DND-41 (cell line): ENCODE data around the gene SPNS3.

ENCODE experiments used
- ATAC-seq: fragments of 200-7000 bp; cut with Tn5 transposase; 3 replicates; pipeline ENCODE4 v1.9.1; 2021; ENCODE audit warnings: low read depth; ENCODE audit not compliant: insufficient read depth
- DNase-seq: peaks from one replicate; pipeline ENCODE4 v3.0.0-alpha.2; 2020
- H2AFZ ChIP-seq: 2 replicates; pipeline ENCODE4 v1.6.0; 2012; ENCODE audit warnings: low read depth, low read length
- H3K27ac ChIP-seq: 2 replicates; pipeline ENCODE4 v1.5.1; 2012; ENCODE audit warnings: low read length, inconsistent platforms
- H3K27me3 ChIP-seq: fragments of 200-600 bp; sonication (generic); 2 replicates; pipeline ENCODE4 v1.6.0; 2012; ENCODE audit warnings: low read length, mild to moderate bottlenecking, inconsistent platforms; ENCODE audit not compliant: insufficient read depth, poor library complexity
- H3K36me3 ChIP-seq: 2 replicates; pipeline ENCODE4 v1.5.1; 2012; ENCODE audit warnings: low read length, inconsistent platforms; ENCODE audit not compliant: insufficient read depth
- H3K4me1 ChIP-seq: 2 replicates; pipeline ENCODE4 v1.5.1; 2012; ENCODE audit warnings: mild to moderate bottlenecking, low read length; ENCODE audit not compliant: insufficient read depth
- H3K4me2 ChIP-seq: 2 replicates; pipeline ENCODE4 v1.6.0; 2012; ENCODE audit warnings: mild to moderate bottlenecking, moderate library complexity, low read length, inconsistent platforms; ENCODE audit not compliant: insufficient read depth
- H3K4me3 ChIP-seq, 2 experiments: fragments of 200-600 bp in 1 of 2; shearing (Covaris generic) in 1 of 2; 2 replicates each; pipeline ENCODE4 v1.5.1; 2012 to 2016; ENCODE audit warnings: inconsistent platforms in 2 of 2, low read length in 2 of 2, mild to moderate bottlenecking in 2 of 2, low read depth in 1 of 2, moderate library complexity in 1 of 2
- H3K79me2 ChIP-seq: 2 replicates; pipeline ENCODE4 v1.6.0; 2012; ENCODE audit warnings: low read length, inconsistent platforms; ENCODE audit not compliant: insufficient read depth
- H3K9ac ChIP-seq: 2 replicates; pipeline ENCODE4 v1.6.0; 2012; ENCODE audit warnings: low read depth, mild to moderate bottlenecking, inconsistent platforms, low read length, moderate library complexity
- H3K9me3 ChIP-seq: 2 replicates; pipeline ENCODE4 v1.5.1; 2012; ENCODE audit warnings: low read length, moderate library complexity, mild to moderate bottlenecking, inconsistent platforms; ENCODE audit not compliant: insufficient read depth, severe bottlenecking
- H4K20me1 ChIP-seq: 2 replicates; pipeline ENCODE4 v1.6.0; 2012; ENCODE audit warnings: low read length; ENCODE audit not compliant: insufficient read depth
- CTCF ChIP-seq: IDR thresholded peaks from 2 replicates; pipeline ENCODE4 v1.5.1; 2012; ENCODE audit warnings: borderline replicate concordance, low read length, moderate library complexity, mild to moderate bottlenecking; ENCODE audit not compliant: poor library complexity, severe bottlenecking; ENCODE audit errors: extremely low read depth
- EZH2 ChIP-seq: IDR thresholded peaks from 3 replicates; pipeline ENCODE4 v1.6.1; 2012; ENCODE audit warnings: borderline replicate concordance, low read depth, mild to moderate bottlenecking, moderate library complexity, low read length, inconsistent platforms; ENCODE audit not compliant: severe bottlenecking

Gene SPNS3

DNA sequence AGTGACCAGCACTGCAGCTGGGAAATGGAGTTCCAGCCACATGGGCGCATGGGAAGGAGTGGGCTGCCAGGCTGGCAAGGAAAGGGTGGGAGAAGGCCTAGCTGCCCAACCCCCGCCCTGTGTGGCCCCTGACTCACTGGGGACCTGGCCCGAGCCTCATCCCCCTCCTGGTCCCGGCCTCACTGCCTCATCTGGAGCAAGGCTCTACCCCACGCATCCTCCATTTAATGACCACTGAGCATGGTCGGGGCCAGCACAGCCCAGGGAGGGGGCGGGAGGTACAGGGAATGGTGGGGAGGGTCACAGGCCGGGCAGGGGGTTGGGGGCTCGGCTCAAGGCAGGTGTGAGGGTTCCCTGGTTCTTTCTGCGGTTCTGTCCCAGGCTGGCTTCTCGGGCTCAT, 81.0 kb downstream of the SPNS3 start:
- Histone ChIP-seq H3K79me2 (no peaks in the 10 kb centered on the region), H3K4me1 (no peaks in the 10 kb centered on the region), H3K4me2 (no peak overlapping the region), H3K27me3 (no peaks in the 10 kb centered on the region), H3K36me3 (no peaks in the 10 kb centered on the region), H3K4me3 (no peak overlapping the region), H3K9me3 (no peaks in the 10 kb centered on the region), H3K9ac (no peak overlapping the region), H2AFZ (no peak overlapping the region), H4K20me1 (peaks cover 3% of the 10 kb centered on the region; the same call in 1 of the 2 replicates), H3K27ac (no peak overlapping the region)
- DNase-seq (no peak), ATAC-seq (no peak)
- TF ChIP-seq CTCF (no peak), EZH2 (no peak)

DNA sequence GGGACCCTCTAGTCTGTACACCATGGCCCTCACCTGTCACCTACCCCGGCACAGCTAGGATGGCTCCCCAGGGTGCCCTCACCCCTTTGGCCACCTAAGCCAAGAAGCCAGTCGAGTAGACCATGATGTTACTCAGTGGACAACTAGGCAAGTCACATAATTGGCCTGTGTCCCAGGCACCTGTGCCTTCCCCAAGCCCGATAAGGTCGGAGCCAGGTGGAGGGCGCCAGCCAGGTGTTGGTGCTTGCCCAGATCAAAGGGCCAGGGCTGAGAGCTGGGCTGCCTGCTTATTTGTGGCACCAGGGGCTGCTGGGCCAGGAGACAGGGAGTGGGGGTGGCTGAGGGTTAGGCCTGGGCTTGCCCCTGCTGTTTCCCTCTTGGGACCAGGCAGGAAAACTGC, 81.8 kb downstream of the SPNS3 start:
- no peaks in the 10 kb centered on the region for H3K36me3 ChIP-seq
- H3K4me2 ChIP-seq: no peak overlapping the region
- peaks cover 3% of the 10 kb centered on the region; the same call in 1 of the 2 replicates for H4K20me1 ChIP-seq
- no peaks in the 10 kb centered on the region for H3K79me2 ChIP-seq
- no peak overlapping the region for H3K9ac ChIP-seq
- no peaks in the 10 kb centered on the region for H3K9me3 ChIP-seq
- ATAC-seq (no peak), DNase-seq (no peak)
- H2AFZ ChIP-seq: no peak overlapping the region
- H3K27me3 ChIP-seq: no peaks in the 10 kb centered on the region
- no peak for TF ChIP-seq EZH2
- TF ChIP-seq CTCF: no peak
- H3K27ac ChIP-seq: no peak overlapping the region
- no peak overlapping the region for H3K4me3 ChIP-seq
- H3K4me1 ChIP-seq: no peaks in the 10 kb centered on the region

GRCh38 chr17:4516735-4517134, 83.0 kb downstream of the SPNS3 start:
- no peak overlapping the region for H3K4me3 ChIP-seq
- no peak for ATAC-seq
- TF ChIP-seq CTCF (no peak), EZH2 (no peak)
- DNase-seq: no peak
- no peaks in the 10 kb centered on the region for H3K9me3 ChIP-seq
- H3K4me1 ChIP-seq: no peaks in the 10 kb centered on the region
- H3K27me3 ChIP-seq: no peaks in the 10 kb centered on the region
- no peaks in the 10 kb centered on the region; the same call in 1 of the 2 replicates for H4K20me1 ChIP-seq
- H3K79me2 ChIP-seq: no peaks in the 10 kb centered on the region
- H3K4me2 ChIP-seq: no peak overlapping the region
- no peaks in the 10 kb centered on the region for H3K36me3 ChIP-seq
- no peak overlapping the region for H3K9ac ChIP-seq
- H3K27ac ChIP-seq: no peak overlapping the region
- no peak overlapping the region for H2AFZ ChIP-seq

DNA sequence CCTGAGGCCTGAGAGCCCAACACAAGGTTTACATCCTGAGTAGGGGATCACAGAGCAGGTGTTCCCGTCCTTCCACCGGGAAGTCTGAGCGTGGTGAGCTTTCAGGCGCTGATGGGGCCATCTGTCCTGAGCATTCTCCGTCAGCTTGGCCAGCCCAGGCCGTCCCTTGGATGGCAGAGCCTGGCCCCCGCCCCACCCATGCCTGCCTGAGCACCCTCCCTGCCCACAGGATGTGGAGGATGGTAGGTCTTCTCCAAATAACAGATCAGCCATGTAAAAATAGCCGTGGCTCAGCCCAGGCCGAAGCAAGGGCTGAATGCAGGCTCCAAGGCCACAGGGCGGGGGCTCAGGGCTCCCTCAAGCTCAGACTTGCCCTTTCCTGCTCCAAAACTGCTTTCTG, 85.2 kb downstream of the SPNS3 start:
- H3K36me3 ChIP-seq: no peaks in the 10 kb centered on the region
- DNase-seq (no peak), ATAC-seq (no peak)
- H3K4me3 ChIP-seq: no peak overlapping the region
- H3K79me2 ChIP-seq: no peaks in the 10 kb centered on the region
- no peaks in the 10 kb centered on the region for H3K27me3 ChIP-seq
- no peaks in the 10 kb centered on the region; the same call in 1 of the 2 replicates for H4K20me1 ChIP-seq
- no peaks in the 10 kb centered on the region for H3K4me1 ChIP-seq
- no peak overlapping the region for H3K9ac ChIP-seq
- no peak overlapping the region for H3K27ac ChIP-seq
- H3K9me3 ChIP-seq: no peaks in the 10 kb centered on the region
- no peak for TF ChIP-seq CTCF
- TF ChIP-seq EZH2: no peak
- H3K4me2 ChIP-seq: no peak overlapping the region
- H2AFZ ChIP-seq: no peak overlapping the region
